Measurements from ENCODE around the gene KCNJ5. TPM values are rescaled to one million over a fixed set of nuclear protein-coding genes. Genes with fewer than 3 reads are reported as not detected.

KCNJ5 gene
- total RNA-seq, 1 experiment from 2014 or later, result 0.11 TPM

GRCh38 chr11:128947773-128948172 is 56.6 kb downstream of the KCNJ5 start:
- no peak for DNase-seq
- H3K4me2 ChIP-seq (ENCODE audit: insufficient read depth, insufficient read length, low read length), result no peak overlapping the region
- no peaks in the 10 kb centered on the region for H3K4me1 ChIP-seq (ENCODE audit: insufficient read depth, low read length)
- Mint-ChIP-seq H3K36me3 (ENCODE audit: insufficient read depth in 1 of 3, low read depth in 3 of 3) (no peaks in the 10 kb centered on the region; a peak in 1 of 7 replicates), H3K27me3 (ENCODE audit: low read depth) (peaks cover 17% of the 10 kb centered on the region), H3K9me3 (no peaks in the 10 kb centered on the region; a peak in 1 of 5 replicates), H3K27ac (no peak overlapping the region), H3K4me3 (no peak overlapping the region), H3K4me1 (no peaks in the 10 kb centered on the region; a peak in 2 of 4 replicates)
- H2BK20ac ChIP-seq (ENCODE audit: low read depth, low read length, poor library complexity, severe bottlenecking), result no peak overlapping the region
- H2BK12ac ChIP-seq (ENCODE audit: insufficient read length, low read depth, low read length), result no peak overlapping the region
- no peak overlapping the region for H3K23ac ChIP-seq (ENCODE audit: insufficient read length, low read depth, low read length)
- H3K4ac ChIP-seq (ENCODE audit: low read depth, low read length), result no peak overlapping the region
- H4K91ac ChIP-seq (ENCODE audit: insufficient read length, low read depth, low read length), result no peak overlapping the region
- H3K56ac ChIP-seq (ENCODE audit: insufficient read length, low read depth, low read length), result no peak overlapping the region
- H4K8ac ChIP-seq (replicated peaks; ENCODE audit: insufficient read length, low read depth, low read length), result no peak overlapping the region
- no peaks in the 10 kb centered on the region for H3K9me3 ChIP-seq (ENCODE audit: control insufficient read depth, low read depth, low read length)
- H3K14ac ChIP-seq (ENCODE audit: insufficient read depth, low read length), result no peak overlapping the region
- no peaks in the 10 kb centered on the region for H4K20me1 ChIP-seq (ENCODE audit: control insufficient read depth, insufficient read depth, insufficient read length)
- TF ChIP-seq, protein P1, sequence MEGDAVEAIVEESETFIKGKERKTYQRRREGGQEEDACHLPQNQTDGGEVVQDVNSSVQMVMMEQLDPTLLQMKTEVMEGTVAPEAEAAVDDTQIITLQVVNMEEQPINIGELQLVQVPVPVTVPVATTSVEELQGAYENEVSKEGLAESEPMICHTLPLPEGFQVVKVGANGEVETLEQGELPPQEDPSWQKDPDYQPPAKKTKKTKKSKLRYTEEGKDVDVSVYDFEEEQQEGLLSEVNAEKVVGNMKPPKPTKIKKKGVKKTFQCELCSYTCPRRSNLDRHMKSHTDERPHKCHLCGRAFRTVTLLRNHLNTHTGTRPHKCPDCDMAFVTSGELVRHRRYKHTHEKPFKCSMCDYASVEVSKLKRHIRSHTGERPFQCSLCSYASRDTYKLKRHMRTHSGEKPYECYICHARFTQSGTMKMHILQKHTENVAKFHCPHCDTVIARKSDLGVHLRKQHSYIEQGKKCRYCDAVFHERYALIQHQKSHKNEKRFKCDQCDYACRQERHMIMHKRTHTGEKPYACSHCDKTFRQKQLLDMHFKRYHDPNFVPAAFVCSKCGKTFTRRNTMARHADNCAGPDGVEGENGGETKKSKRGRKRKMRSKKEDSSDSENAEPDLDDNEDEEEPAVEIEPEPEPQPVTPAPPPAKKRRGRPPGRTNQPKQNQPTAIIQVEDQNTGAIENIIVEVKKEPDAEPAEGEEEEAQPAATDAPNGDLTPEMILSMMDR (conservative IDR thresholded peaks at IDR 0.05), result no peak
- no CpG with 5 or more reads among the region's 2 CpGs for WGBS (ENCODE audit: extremely low coverage, insufficient read length, low lambda C conversion rate)
- no peak overlapping the region for H3K9ac ChIP-seq (ENCODE audit: extremely low read depth, insufficient read length, low read length)
- no peak overlapping the region for H3K27ac ChIP-seq (ENCODE audit: insufficient read length, low read depth, low read length)
- H2AK5ac ChIP-seq (ENCODE audit: insufficient read length, low read length), result no peak overlapping the region
- H3K18ac ChIP-seq (ENCODE audit: insufficient read length, low read depth, low read length), result no peak overlapping the region
- H3K27me3 ChIP-seq (ENCODE audit: insufficient read depth, low read length), result no peaks in the 10 kb centered on the region
- H3K23me2 ChIP-seq (ENCODE audit: insufficient read length, low read depth, low read length, poor library complexity, severe bottlenecking), result no peaks in the 10 kb centered on the region
- H2AFZ ChIP-seq (ENCODE audit: low read length), result no peak overlapping the region
- no peak overlapping the region for H4K5ac ChIP-seq (ENCODE audit: insufficient read length, low read depth, low read length)
- no peak overlapping the region for H2BK5ac ChIP-seq (ENCODE audit: insufficient read length, low read length)
- H3K79me2 ChIP-seq (ENCODE audit: insufficient read depth, low read length), result no peaks in the 10 kb centered on the region
- H3T11ph ChIP-seq (ENCODE audit: low read length), result no peak overlapping the region
- H3K79me1 ChIP-seq (ENCODE audit: insufficient read depth, low read depth, low read length, poor library complexity, severe bottlenecking), result no peaks in the 10 kb centered on the region
- no peak overlapping the region for H2BK120ac ChIP-seq (ENCODE audit: low read depth, low read length, poor library complexity, severe bottlenecking)
- no peak overlapping the region for H2BK15ac ChIP-seq (ENCODE audit: low read depth, low read length)

Data from H9 (cell line).